Effector memory CD4-positive, alpha-beta T cell (primary cell): ENCODE results near the gene ARHGDIG.

ENCODE experiments used
- DNase-seq, 3 donors: peaks; one replicate each; pipeline ENCODE4 v3.0.0-alpha.2; 2020
- H3K27ac ChIP-seq: 2 replicates; pipeline ENCODE4 v1.7.0; 2013; ENCODE audit warnings: mild to moderate bottlenecking, low read length, moderate library complexity; ENCODE audit not compliant: insufficient read depth, poor library complexity, severe bottlenecking
- H3K27me3 ChIP-seq: replicated peaks from 2 replicates; pipeline ENCODE4 v1.7.0; 2013; ENCODE audit warnings: mild to moderate bottlenecking, low read length; ENCODE audit not compliant: insufficient read depth, control insufficient read depth, poor library complexity, severe bottlenecking
- H3K36me3 ChIP-seq: 2 replicates; pipeline ENCODE4 v1.7.0; 2013; ENCODE audit warnings: mild to moderate bottlenecking, low read length, moderate library complexity; ENCODE audit not compliant: control insufficient read depth, insufficient read depth
- H3K4me1 ChIP-seq: 2 replicates; pipeline ENCODE4 v1.7.0; 2013; ENCODE audit warnings: low read length, mild to moderate bottlenecking; ENCODE audit not compliant: control insufficient read depth, insufficient read depth, poor library complexity, severe bottlenecking
- H3K4me3 ChIP-seq: 2 replicates; pipeline ENCODE4 v1.7.0; 2013; ENCODE audit warnings: low read length, low read depth, mild to moderate bottlenecking; ENCODE audit not compliant: insufficient read depth, poor library complexity, severe bottlenecking
- H3K9me3 ChIP-seq: 2 replicates; pipeline ENCODE4 v1.7.0; 2013; ENCODE audit warnings: mild to moderate bottlenecking, low read length, moderate library complexity; ENCODE audit not compliant: control insufficient read depth

The ARHGDIG gene

DNA sequence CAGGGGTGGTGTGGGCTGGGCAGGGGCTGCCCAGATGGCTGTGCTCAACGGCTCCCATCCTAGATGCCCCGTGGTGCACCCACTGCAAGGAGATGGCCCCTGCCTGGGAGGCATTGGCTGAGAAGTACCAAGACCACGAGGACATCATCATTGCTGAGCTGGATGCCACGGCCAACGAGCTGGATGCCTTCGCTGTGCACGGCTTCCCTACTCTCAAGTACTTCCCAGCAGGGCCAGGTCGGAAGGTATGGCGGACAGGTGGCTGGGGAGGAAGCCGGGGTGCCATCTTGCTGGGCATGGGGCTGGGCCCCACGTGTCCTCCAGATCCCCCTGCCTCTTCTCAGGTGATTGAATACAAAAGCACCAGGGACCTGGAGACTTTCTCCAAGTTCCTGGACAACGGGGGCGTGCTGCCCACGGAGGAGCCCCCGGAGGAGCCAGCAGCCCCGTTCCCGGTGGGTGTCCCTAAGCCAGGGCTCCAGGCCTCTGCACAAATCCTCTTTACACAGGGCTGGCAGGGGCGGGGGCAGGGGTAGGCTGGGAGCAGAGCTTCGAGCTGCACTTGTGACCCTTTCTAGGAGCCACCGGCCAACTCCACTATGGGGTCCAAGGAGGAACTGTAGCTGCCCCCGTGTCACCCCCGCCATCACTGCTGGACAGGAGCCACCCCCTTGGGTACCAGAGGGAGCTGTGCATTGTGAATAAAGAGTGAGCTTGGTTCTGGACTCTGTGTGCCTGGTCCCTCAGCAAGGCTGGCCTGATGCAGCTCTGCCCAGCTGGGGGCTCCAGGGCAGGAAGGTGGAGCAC, 6.3 kb downstream of the ARHGDIG start:
- no peaks in the 10 kb centered on the region for H3K9me3 ChIP-seq
- H3K27me3 ChIP-seq = peaks cover 2% of the 10 kb centered on the region
- no peaks in the 10 kb centered on the region for H3K4me1 ChIP-seq
- peaks cover 52% of the 10 kb centered on the region for H3K36me3 ChIP-seq
- no peak for DNase-seq
- no peak overlapping the region for H3K27ac ChIP-seq
- no peak overlapping the region for H3K4me3 ChIP-seq

DNA sequence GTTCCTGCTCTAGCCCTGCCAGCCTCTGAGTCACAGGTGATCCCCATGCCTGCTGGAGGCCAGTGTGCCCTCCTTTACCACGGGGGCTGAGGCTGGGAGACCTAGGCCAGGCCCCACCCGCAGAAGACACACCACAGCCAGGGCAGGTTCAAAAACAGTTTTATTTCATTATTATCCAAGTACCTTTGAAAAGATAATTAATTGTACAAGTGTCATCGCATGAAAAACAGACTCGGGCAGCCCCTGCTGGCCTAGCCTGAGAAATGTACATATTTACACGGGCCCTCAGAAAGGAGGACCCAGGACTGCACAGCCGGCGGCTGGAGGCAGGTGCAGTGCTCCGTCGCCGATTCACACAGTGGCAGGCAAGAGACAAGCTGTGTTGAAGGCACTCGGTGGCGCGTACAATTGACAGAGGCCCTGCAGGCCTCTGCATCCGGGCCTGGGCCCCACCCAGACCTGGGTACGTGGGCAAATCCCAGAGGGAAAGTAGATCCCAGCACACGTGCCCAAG, 7.0 kb downstream of the ARHGDIG start:
- no peaks in the 10 kb centered on the region for H3K4me1 ChIP-seq
- H3K27me3 ChIP-seq = no peaks in the 10 kb centered on the region
- H3K4me3 ChIP-seq = no peak overlapping the region
- peaks cover 57% of the 10 kb centered on the region for H3K36me3 ChIP-seq
- DNase-seq = no peak
- no peaks in the 10 kb centered on the region for H3K9me3 ChIP-seq
- H3K27ac ChIP-seq = no peak overlapping the region

DNA sequence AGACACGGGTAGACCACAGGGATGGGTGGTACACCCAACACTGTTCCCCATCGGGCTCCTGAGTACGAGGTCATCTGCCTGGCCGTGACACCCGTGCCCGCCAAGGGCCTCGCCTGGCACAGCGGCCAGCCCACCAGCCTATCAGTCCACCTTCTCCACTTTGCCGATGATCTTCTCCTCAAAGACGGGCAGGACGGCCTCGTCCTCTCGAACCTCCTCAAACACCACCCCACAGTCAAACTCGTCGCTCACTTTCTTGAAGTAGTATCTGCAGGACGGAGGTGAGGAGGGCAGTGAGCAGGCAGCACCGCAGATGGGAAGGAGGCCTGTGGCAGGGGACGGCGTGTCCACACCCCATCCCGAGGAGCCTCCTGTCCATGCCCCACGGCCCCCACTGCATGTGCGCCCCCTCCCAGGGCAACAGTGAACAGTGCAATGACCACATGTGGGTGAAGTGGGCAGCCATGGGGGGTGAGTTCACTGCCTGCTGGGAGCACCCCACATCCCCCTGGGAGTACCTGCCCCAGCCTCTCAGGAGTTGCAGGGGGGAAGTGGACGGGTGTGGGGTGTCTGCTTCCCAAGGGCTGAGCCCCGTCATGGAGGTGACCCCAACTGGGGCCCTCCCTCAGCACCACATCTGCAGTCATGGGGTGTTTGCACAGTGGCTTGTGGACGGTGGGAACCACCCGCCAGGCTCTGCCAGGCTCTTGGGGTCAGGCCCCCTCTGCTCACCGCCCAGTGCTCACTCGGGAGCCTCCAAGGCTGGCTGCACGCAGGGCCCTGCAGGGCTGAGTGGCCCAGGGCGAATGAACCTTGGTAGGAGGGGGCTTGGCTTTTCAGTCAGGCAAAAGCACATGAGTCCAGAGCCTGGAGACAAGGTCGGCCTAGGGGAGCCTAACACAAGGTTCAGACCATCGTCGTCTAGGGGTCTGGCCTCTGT, 7.9 kb downstream of the ARHGDIG start:
- Histone ChIP-seq H3K9me3 (no peaks in the 10 kb centered on the region), H3K27me3 (no peaks in the 10 kb centered on the region), H3K36me3 (peaks cover 66% of the 10 kb centered on the region), H3K4me1 (no peaks in the 10 kb centered on the region), H3K4me3 (no peak overlapping the region), H3K27ac (no peak overlapping the region)
- no peak for DNase-seq

DNA sequence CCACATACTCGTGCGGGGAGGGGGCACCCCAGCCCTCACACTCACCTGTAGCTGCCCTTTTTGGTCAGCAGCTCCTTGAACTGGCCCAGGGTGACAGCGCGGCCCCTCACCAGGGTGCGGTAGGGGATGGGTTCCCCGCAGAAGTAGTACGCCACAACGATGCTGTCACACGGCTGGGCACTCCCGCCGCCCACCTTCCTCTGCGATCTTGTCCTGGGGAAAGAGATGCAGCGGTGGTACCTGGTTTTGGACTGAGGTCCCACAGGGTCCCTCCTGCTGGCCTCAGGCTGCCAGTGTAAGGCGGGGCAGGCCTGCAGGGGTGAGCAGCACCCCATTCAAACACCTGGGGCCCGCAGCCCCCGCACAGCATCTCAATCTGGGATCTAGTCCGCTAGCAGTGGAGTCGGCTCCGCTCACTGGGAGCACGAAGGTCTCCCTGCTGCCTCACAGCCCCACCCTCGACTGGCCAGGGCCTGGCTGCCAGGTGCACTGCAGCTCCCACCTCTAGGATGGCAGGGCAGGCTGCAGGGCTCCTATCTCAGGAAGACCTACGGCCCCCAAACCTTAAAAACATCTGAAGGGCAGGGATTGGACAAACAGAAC, 9.1 kb downstream of the ARHGDIG start:
- DNase-seq = no peak
- H3K4me1 ChIP-seq = no peaks in the 10 kb centered on the region
- H3K9me3 ChIP-seq = no peaks in the 10 kb centered on the region
- H3K4me3 ChIP-seq = no peak overlapping the region
- H3K27ac ChIP-seq = no peak overlapping the region
- H3K36me3 ChIP-seq = peaks cover 74% of the 10 kb centered on the region
- no peaks in the 10 kb centered on the region for H3K27me3 ChIP-seq

DNA sequence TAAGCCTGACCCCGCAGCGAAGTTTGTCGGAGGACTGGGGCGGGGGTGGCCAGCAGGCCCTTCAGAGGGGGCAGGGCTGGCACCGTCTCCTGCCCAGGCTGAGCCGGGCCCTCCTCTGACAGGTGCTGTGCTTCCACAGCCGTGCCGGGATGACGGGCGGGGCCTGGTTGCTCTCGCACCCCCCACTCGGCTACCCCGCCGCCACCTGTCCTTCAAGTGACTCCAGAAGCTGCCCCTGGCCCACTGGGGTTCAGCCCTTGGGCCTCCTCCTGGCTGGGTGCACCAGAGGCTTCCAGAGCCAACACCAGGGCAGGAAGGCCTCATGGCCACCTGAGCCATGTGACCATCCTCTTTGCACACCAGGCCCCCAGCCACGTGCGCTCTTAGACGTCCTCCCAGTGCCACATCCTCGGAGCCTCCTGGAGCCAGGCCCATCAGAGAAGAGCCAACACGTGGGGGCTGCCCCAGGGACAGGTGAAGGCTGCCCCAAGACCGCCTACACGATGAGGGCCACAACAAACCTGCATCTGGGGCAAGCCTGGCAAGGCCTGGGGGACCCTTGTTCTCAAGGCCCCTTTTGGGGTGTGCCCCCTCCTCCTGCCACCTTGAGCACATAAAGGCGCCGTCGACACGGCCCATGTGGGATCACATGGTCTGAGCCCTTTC, 9.8 kb downstream of the ARHGDIG start:
- Histone ChIP-seq H3K27ac (no peak overlapping the region), H3K4me3 (no peak overlapping the region), H3K36me3 (peaks cover 74% of the 10 kb centered on the region), H3K27me3 (no peaks in the 10 kb centered on the region), H3K4me1 (no peaks in the 10 kb centered on the region), H3K9me3 (no peaks in the 10 kb centered on the region)
- DNase-seq = no peak

DNA sequence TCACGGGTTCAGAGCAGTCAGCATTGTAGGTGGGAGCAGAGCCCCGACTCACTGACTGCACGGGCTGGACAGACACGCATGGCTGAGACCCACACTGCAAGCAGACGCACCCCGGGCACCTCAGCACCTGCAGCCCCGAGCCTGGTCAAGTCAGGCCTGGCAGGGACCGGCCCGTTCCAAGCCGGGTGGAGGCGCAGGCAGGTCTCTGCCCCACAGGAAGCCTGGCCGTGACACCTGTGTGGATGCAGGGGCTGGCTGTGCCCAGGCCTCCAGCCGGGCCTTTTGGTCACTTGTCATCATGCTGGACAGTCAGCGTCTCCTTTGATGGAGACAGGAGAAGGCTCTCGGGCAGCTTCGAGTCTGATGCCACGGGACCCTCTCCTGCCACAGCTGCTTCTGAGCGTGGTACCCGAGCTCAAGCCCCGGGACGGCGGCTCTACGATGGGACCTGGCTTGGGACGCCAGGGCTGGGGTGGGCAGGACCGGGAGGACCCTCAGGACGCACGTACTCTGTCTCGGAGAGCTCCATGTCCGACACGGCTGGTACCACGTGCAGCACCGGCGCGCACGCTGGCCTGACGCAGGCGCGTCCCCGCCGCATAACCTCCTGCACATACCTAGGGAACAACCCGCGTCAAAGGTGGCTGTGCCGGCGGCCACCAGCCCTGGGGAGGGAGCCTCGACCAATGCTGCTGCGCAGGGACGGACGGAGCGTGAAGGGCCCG, 10.5 kb downstream of the ARHGDIG start:
- H3K4me1 ChIP-seq = no peaks in the 10 kb centered on the region
- DNase-seq = no peak
- H3K4me3 ChIP-seq = no peak overlapping the region
- H3K27ac ChIP-seq = no peak overlapping the region
- H3K9me3 ChIP-seq = no peaks in the 10 kb centered on the region
- peaks cover 74% of the 10 kb centered on the region for H3K36me3 ChIP-seq
- H3K27me3 ChIP-seq = no peaks in the 10 kb centered on the region

DNA sequence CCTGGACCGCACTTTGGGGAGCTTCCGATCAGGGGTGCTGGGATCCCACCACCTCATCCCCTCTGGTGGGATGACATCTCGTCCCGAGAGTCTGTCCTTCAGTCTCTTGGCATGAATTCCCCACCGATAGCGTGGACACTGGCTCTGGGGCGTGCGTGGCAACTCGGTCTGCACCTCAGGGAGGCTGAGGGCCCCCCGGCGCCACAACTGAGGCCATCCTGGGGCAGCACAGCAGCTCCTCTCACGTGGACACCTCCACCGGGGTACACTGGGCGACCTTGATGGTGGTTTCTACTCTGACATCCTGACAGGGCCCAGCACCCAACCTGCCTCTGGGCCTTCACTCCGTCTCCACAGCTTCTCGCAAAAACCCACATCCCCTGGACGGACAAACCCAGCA, 11.1 kb downstream of the ARHGDIG start:
- DNase-seq = no peak
- Histone ChIP-seq H3K27me3 (no peaks in the 10 kb centered on the region), H3K4me1 (no peaks in the 10 kb centered on the region), H3K9me3 (no peaks in the 10 kb centered on the region), H3K27ac (no peak overlapping the region), H3K36me3 (peaks cover 77% of the 10 kb centered on the region), H3K4me3 (no peak overlapping the region)

DNA sequence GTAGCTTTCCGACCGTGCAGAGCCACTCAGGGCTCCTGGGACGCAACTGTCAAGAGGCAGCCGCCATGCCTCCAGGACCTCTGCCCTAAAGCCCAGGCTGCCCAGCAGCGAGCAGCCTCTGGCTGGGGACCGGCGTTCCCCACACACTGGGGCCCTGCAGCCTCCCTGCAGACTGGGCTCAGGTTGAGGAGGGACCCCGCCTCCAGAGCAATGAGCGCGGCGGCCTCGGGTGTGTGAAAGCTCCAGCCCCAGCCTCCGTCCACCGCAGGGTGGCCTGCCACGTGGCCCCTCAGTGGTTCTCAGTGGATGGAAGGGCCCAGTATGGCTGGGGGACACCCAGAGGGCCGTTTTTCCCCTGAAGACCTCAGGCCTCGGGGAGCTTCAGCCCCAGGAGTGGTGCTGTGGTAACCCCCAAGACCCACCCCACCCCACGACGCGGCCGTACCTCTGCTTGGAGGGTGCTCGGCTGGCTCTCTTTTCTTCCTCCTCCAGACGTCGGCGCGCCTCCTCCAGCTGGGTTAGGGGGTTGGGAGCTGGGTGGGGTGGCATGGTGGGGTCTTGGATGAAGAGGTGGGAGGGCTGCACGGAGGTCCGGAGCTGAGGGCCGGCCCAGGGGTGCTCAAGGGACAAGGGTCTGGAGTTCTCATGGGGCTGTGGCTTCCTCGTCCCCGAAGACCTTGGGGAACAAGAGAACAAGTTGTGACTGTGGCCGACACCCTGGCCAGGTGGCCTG, 12.8 kb downstream of the ARHGDIG start:
- no peaks in the 10 kb centered on the region for H3K27me3 ChIP-seq
- no peak for DNase-seq
- no peak overlapping the region for H3K4me3 ChIP-seq
- H3K27ac ChIP-seq = no peak overlapping the region
- no peaks in the 10 kb centered on the region for H3K4me1 ChIP-seq
- H3K36me3 ChIP-seq = peaks cover 78% of the 10 kb centered on the region
- H3K9me3 ChIP-seq = no peaks in the 10 kb centered on the region
